Measurements from ENCODE around the gene SLC47A2. TPM values are rescaled to one million over a fixed set of nuclear protein-coding genes. Genes with fewer than 3 reads are reported as not detected.
A peak's percentile ranks its signal among the peaks of the same experiment; 100 is the strongest.

The SLC47A2 gene
- polyA plus RNA-seq, 1 donor (not counting 4 experiments of a cell fraction or from before 2014, with no cell fraction given), result 0.88 TPM

DNA sequence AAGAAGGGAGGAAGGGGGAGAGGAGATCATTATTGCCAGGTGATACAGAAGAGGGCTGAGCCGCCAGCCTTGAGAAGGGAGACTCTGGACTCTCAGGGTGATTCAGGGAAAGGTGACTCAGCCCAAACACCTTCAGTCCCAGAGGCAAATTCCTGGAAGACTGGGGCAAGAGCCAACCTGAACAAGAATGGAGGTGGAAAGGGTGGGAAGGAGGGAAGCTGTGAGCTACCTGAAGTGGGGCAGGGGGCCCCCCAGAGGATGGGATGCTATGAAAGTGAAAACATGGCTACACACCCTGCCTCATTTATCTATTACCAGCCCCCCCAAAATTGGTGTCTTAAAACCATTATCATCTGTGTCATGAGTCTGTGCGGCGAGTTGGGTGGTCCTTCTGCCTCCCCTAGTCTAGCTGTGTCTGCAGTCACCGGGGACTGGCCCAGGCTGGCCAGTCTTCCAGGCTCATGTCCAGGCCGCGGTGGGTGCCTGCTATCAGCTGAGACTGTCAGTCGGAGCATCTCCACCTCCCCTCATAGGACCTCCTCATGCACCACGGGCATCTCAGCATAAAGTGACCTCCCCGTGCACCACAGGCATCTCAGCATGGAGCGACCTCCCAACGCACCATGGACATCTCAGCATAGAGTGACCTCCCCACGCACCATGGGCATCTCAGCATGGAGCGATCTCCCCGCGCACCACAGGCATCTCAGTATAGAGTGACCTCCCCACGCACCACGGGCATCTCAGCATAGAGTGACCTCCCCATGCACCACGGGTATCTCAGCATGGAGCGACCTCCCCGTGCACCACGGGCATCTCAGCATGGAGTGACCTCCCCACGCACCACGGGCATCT lies 3.2 kb upstream of the SLC47A2 start:
- Histone ChIP-seq H3K27me3 (ENCODE audit: control insufficient read depth, extremely low read depth, insufficient read depth, low read length) (no peaks in the 10 kb centered on the region), H3K9me1 (ENCODE audit: control insufficient read depth, extremely low read depth, insufficient read depth, low read length) (no peaks in the 10 kb centered on the region), H3K4me3 (ENCODE audit: control insufficient read depth in 2 of 3, extremely low read depth in 1 of 3, insufficient read depth in 2 of 3, low read depth in 1 of 3, low read length in 3 of 3) (peak overlapping the region in 1 of 3 experiments; percentile 21), H4K20me1 (ENCODE audit: control insufficient read depth, extremely low read depth, insufficient read depth, low read length) (no peaks in the 10 kb centered on the region), H3K9ac (ENCODE audit: control insufficient read depth, extremely low read depth, insufficient read depth, low read length) (peak overlapping the region; percentile 48), H3K36me3 (ENCODE audit: control insufficient read depth in 2 of 2, extremely low read depth in 1 of 2, insufficient read depth in 2 of 2, low read length in 2 of 2) (no peaks in the 10 kb centered on the region), H3K4me1 (ENCODE audit: control insufficient read depth, extremely low read depth, insufficient read depth, low read length) (peaks cover 51% of the 10 kb centered on the region), H3K9me3 (ENCODE audit: control insufficient read depth, low read depth, low read length) (no peaks in the 10 kb centered on the region), H3K27ac (ENCODE audit: control insufficient read depth, insufficient read depth, low read length) (peak overlapping the region; percentile 55), H3K79me2 (ENCODE audit: control insufficient read depth, insufficient read depth, low read length) (no peaks in the 10 kb centered on the region), H2AFZ (ENCODE audit: control insufficient read depth, low read length) (peak overlapping the region; percentile 0), H3K4me2 (ENCODE audit: control insufficient read depth, extremely low read depth, insufficient read depth, low read depth, low read length) (peak overlapping the region; percentile 80)
- TF ChIP-seq, protein P1, sequence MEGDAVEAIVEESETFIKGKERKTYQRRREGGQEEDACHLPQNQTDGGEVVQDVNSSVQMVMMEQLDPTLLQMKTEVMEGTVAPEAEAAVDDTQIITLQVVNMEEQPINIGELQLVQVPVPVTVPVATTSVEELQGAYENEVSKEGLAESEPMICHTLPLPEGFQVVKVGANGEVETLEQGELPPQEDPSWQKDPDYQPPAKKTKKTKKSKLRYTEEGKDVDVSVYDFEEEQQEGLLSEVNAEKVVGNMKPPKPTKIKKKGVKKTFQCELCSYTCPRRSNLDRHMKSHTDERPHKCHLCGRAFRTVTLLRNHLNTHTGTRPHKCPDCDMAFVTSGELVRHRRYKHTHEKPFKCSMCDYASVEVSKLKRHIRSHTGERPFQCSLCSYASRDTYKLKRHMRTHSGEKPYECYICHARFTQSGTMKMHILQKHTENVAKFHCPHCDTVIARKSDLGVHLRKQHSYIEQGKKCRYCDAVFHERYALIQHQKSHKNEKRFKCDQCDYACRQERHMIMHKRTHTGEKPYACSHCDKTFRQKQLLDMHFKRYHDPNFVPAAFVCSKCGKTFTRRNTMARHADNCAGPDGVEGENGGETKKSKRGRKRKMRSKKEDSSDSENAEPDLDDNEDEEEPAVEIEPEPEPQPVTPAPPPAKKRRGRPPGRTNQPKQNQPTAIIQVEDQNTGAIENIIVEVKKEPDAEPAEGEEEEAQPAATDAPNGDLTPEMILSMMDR (optimal IDR thresholded peaks at IDR 0.05 in 1 of 3, IDR thresholded peaks at IDR 0.05 in 1 of 3, conservative IDR thresholded peaks at IDR 0.05 in 1 of 3; ENCODE audit: extremely low read depth in 1 of 3, insufficient read depth in 2 of 3, low read length in 3 of 3), result peak in 1 of 3 experiments; percentile 67
- TF ChIP-seq EZH2 (IDR thresholded peaks at IDR 0.05; ENCODE audit: low read length), result no peak
- DNase-seq (ENCODE audit: low read depth, low spot score) (peak; percentile 72), FAIRE-seq (peak; percentile 99)
- dilution Hi-C loops (cut with MboI; ENCODE audit: extremely low pct_ligation_motif_present, low sequenced_read_pairs), result no loop called here

DNA sequence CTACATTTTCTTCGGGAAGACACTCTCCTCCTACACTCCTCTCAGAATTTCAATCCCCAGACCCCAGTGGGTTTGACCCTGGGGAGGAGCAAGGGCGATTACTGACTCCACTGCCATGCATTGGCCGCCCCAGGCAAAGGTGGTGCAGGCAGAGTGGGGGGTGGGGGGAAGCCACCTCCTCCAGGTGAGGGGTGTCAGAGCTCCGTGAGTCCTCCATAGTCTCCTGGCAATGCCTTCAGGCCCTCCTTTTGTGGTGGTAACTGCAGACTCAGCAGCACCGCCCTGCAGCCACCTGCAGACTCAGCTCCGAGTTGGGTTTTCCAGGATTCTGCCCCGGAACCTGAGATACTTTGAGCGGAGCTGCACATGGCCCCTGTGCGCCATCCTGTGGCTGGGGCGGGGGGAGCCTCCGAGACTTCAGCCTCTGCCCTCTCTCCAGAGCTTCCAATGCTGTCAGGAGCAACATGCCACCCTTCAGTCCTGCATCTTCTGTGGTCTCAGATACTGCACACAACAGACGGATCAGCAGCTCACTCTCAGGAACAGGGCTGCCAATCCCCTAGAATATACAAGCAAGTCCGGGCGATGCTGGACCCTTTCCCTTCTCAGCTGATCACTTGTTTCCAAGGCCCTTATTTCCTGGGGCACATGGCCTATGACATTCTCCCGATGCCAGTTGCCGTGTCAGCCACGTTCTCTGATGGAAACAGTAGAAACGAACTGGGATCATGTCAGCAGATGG lies 2.4 kb upstream of the SLC47A2 start:
- Histone ChIP-seq H3K36me3 (ENCODE audit: control insufficient read depth in 2 of 2, extremely low read depth in 1 of 2, insufficient read depth in 2 of 2, low read length in 2 of 2) (no peaks in the 10 kb centered on the region), H2AFZ (ENCODE audit: control insufficient read depth, low read length) (peak overlapping the region; percentile 0), H3K79me2 (ENCODE audit: control insufficient read depth, insufficient read depth, low read length) (no peaks in the 10 kb centered on the region), H3K27ac (ENCODE audit: control insufficient read depth, insufficient read depth, low read length) (peak overlapping the region; percentile 55), H3K4me2 (ENCODE audit: control insufficient read depth, extremely low read depth, insufficient read depth, low read depth, low read length) (peak overlapping the region; percentile 80), H3K9ac (ENCODE audit: control insufficient read depth, extremely low read depth, insufficient read depth, low read length) (peak overlapping the region; percentile 48), H3K27me3 (ENCODE audit: control insufficient read depth, extremely low read depth, insufficient read depth, low read length) (no peaks in the 10 kb centered on the region), H3K4me1 (ENCODE audit: control insufficient read depth, extremely low read depth, insufficient read depth, low read length) (peaks cover 43% of the 10 kb centered on the region), H4K20me1 (ENCODE audit: control insufficient read depth, extremely low read depth, insufficient read depth, low read length) (no peaks in the 10 kb centered on the region), H3K9me1 (ENCODE audit: control insufficient read depth, extremely low read depth, insufficient read depth, low read length) (no peaks in the 10 kb centered on the region), H3K9me3 (ENCODE audit: control insufficient read depth, low read depth, low read length) (no peaks in the 10 kb centered on the region), H3K4me3 (ENCODE audit: control insufficient read depth in 2 of 3, extremely low read depth in 1 of 3, insufficient read depth in 2 of 3, low read depth in 1 of 3, low read length in 3 of 3) (peak overlapping the region in 2 of 3 experiments; percentile 7 to 21)
- TF ChIP-seq EZH2 (IDR thresholded peaks at IDR 0.05; ENCODE audit: low read length), result no peak
- TF ChIP-seq, protein P1 (optimal IDR thresholded peaks at IDR 0.05 in 1 of 3, IDR thresholded peaks at IDR 0.05 in 1 of 3, conservative IDR thresholded peaks at IDR 0.05 in 1 of 3; ENCODE audit: extremely low read depth in 1 of 3, insufficient read depth in 2 of 3, low read length in 3 of 3), result peak; percentile 66 to 81 (median 80)
- dilution Hi-C loops (cut with MboI; ENCODE audit: extremely low pct_ligation_motif_present, low sequenced_read_pairs), result no loop called here
- DNase-seq (ENCODE audit: low read depth, low spot score), result peak; percentile 44
- no peak for FAIRE-seq
